ENCODE results near the gene MYOZ1. TPM values are rescaled to one million over a fixed set of nuclear protein-coding genes. Genes with fewer than 3 reads are reported as not detected.

The MYOZ1 gene
- total RNA-seq, 1 donor from 2014 or later, result 1.4 TPM

- Mint-ChIP-seq H3K36me3 (peaks cover 4% of the 10 kb centered on the region), H3K4me3 (no peak overlapping the region), H3K9me3 (peaks cover 11% of the 10 kb centered on the region), H3K27ac (no peak overlapping the region), H3K4me1 (peaks cover 27% of the 10 kb centered on the region), H3K27me3 (ENCODE audit: low read depth) (peaks cover 45% of the 10 kb centered on the region)
- no peak for DNase-seq (ENCODE audit: low spot score in 2 of 2, unreplicated experiment in 2 of 2)
- TF ChIP-seq CTCF (IDR thresholded peaks at IDR 0.05; ENCODE audit: unreplicated experiment), result no peak
Observed at GRCh38 chr10:73585327-73585726, 55.9 kb downstream of the MYOZ1 start.

DNA sequence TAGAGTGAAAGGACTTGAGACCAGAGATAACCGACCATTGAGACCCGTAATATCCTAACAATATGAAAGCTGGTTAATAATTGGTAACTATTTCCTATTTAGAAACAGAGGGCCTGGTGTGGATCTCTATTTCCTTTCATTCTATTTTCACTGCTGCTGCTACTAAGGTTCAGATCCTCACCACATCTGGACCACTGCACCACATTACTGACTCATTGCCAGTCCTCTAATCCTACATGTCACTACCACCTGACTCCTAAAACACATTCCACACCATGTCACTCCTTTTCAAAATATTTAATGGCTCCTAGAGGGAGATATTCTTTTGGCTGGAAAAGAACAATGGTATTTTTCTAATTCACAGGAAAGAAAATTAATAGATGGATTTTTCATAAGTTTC is 56.5 kb downstream of the MYOZ1 start:
- DNase-seq (ENCODE audit: low spot score in 2 of 2, unreplicated experiment in 2 of 2), result no peak
- H3K4me1 Mint-ChIP-seq, result peaks cover 27% of the 10 kb centered on the region
- no peak overlapping the region for H3K27ac Mint-ChIP-seq
- TF ChIP-seq CTCF (IDR thresholded peaks at IDR 0.05; ENCODE audit: unreplicated experiment), result no peak
- peaks cover 11% of the 10 kb centered on the region for H3K9me3 Mint-ChIP-seq
- peaks cover 39% of the 10 kb centered on the region for H3K27me3 Mint-ChIP-seq (ENCODE audit: low read depth)
- peaks cover 4% of the 10 kb centered on the region for H3K36me3 Mint-ChIP-seq
- H3K4me3 Mint-ChIP-seq, result no peak overlapping the region

DNA sequence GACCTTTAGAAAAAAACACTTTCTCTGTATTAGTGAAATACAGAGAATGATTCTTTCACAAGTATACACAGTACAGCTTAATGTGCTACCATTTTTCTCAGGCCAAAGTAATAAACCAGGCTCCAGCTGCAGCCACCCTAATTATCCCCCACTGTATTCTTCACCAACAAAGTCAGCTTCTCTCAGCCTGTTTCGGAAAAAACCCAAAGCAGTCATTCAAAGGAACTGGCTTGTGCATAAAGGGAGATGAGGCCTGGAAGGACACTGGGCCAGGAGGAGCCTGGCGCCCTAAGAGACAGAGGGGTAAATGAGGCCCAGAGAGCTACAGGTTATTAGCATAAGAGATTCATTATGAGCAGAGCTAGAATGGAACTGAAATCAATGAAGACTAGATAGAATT is 59.4 kb downstream of the MYOZ1 start:
- Mint-ChIP-seq H3K27ac (no peak overlapping the region), H3K4me1 (peaks cover 15% of the 10 kb centered on the region), H3K9me3 (peaks cover 11% of the 10 kb centered on the region), H3K27me3 (ENCODE audit: low read depth) (peaks cover 22% of the 10 kb centered on the region), H3K4me3 (no peak overlapping the region), H3K36me3 (peaks cover 5% of the 10 kb centered on the region)
- no peak for TF ChIP-seq CTCF (IDR thresholded peaks at IDR 0.05; ENCODE audit: unreplicated experiment)
- DNase-seq (ENCODE audit: low spot score in 2 of 2, unreplicated experiment in 2 of 2), result no peak

Other genes starting within 250 kb of the MYOZ1 start
- gene ANXA7, start 227.4 kb downstream of the MYOZ1 start, total RNA-seq, result 38.9 to 47.9 TPM (median 39.4 TPM) in 3 replicates
- 4.9 to 5.6 TPM (median 5.0 TPM) in 3 replicates for gene MSS51, start 207.9 kb downstream of the MYOZ1 start, total RNA-seq
- gene PPP3CB, start 145.4 kb downstream of the MYOZ1 start, total RNA-seq, result 49.9 to 50.7 TPM (median 49.9 TPM) in 3 replicates
- gene USP54, start 50.1 kb downstream of the MYOZ1 start, total RNA-seq, result 24.5 to 26.9 TPM (median 26.7 TPM) in 3 replicates
- gene SYNPO2L, start 14.6 kb upstream of the MYOZ1 start, total RNA-seq, result 0.07 to 0.22 TPM (median 0.11 TPM) in 3 replicates
- gene AGAP5, start 56.6 kb upstream of the MYOZ1 start, total RNA-seq, result 11.7 to 12.8 TPM (median 12.1 TPM) in 3 replicates
- gene SEC24C, start 102.9 kb upstream of the MYOZ1 start, total RNA-seq, result 74.8 to 77.6 TPM (median 75.5 TPM) in 3 replicates
- gene CHCHD1, start 140.6 kb upstream of the MYOZ1 start, total RNA-seq, result 21.0 to 23.5 TPM (median 23.1 TPM) in 3 replicates
- 121 to 131 TPM (median 122 TPM) in 3 replicates for gene ZSWIM8, start 144.1 kb upstream of the MYOZ1 start, total RNA-seq
- gene NDST2, start 170.1 kb upstream of the MYOZ1 start, total RNA-seq, result 37.2 to 40.8 TPM (median 38.7 TPM) in 3 replicates
- gene CAMK2G, start 233.1 kb upstream of the MYOZ1 start, total RNA-seq, result 27.3 to 28.3 TPM (median 27.8 TPM) in 3 replicates